Activated naive CD8-positive, alpha-beta T cell treated with anti-CD3 and anti-CD28 coated beads, Interleukin-2, amount 10 ng/mL, durations not matched to agents 7 days and 5 days (primary cell): Measurements from ENCODE around the gene HPCAL1. TPM values are rescaled to one million over a fixed set of nuclear protein-coding genes. Genes with fewer than 3 reads are reported as not detected.

Experiments
- ATAC-seq: fragments of 150-1000 bp; cut with Tn5 transposase; one replicate; pipeline ENCODE4 v1.10.0; 2021; ENCODE audit warnings: low read depth, moderate library complexity
- POLR2A ChIA-PET: fragments of 350-600 bp; sonication (Branson Sonifier 250); formaldehyde crosslinking; loops from one replicate; lab custom pipeline; 2021; ENCODE audit warnings: antibody characterized with exemption; lab: Charles Lee
- DNase-seq: peaks from one replicate; pipeline ENCODE4 v3.0.0; 2021
- H3K27ac Mint-ChIP-seq: one replicate; pipeline ENCODE4 v1.8.0; 2022; ENCODE audit warnings: mild to moderate bottlenecking, mixed read lengths
- H3K27me3 Mint-ChIP-seq: one replicate; pipeline ENCODE4 v1.8.0; 2022; ENCODE audit warnings: mild to moderate bottlenecking, moderate library complexity, mixed read lengths
- H3K36me3 Mint-ChIP-seq: one replicate; pipeline ENCODE4 v1.8.0; 2021; ENCODE audit warnings: mild to moderate bottlenecking, mixed read lengths
- H3K4me1 Mint-ChIP-seq: one replicate; pipeline ENCODE4 v1.8.0; 2021; ENCODE audit warnings: mixed read lengths
- H3K4me3 Mint-ChIP-seq: one replicate; pipeline ENCODE4 v1.8.0; 2022; ENCODE audit warnings: mild to moderate bottlenecking, moderate library complexity, mixed read lengths
- H3K9me3 Mint-ChIP-seq: one replicate; pipeline ENCODE4 v1.8.0; 2021; ENCODE audit warnings: mixed read lengths
- total RNA-seq, 2 experiments: library from RNA; stranded (reverse); gene quantifications; one replicate each; pipeline ENCODE4 v1.2.3, GENCODE V29; 2021

HPCAL1 gene
- total RNA-seq, 2 experiments from 2014 or later: 75.8 to 77.1 TPM

- peak overlapping the region; percentile 13 for H3K27ac Mint-ChIP-seq
- H3K9me3 Mint-ChIP-seq: no peaks in the 10 kb centered on the region
- H3K36me3 Mint-ChIP-seq: no peaks in the 10 kb centered on the region
- peaks cover 2% of the 10 kb centered on the region for H3K27me3 Mint-ChIP-seq
- peak overlapping the region; percentile 70 for H3K4me3 Mint-ChIP-seq
- DNase-seq (no peak), ATAC-seq (no peak)
- POLR2A ChIA-PET: interaction anchor here (1.4 to 2.4 kb wide), 4 partner anchors 10 to 79 kb away, joined by 4 to 11 read pairs (median 4); partner anchors contain the start of gene HPCAL1
- H3K4me1 Mint-ChIP-seq: peaks cover 69% of the 10 kb centered on the region
Measured at GRCh38 chr2:10381997-10382353, 79.3 kb downstream of the HPCAL1 start.

GRCh38 chr2:10382354-10383061, 79.8 kb downstream of the HPCAL1 start:
- POLR2A ChIA-PET: interaction anchor here (0.7 to 2.4 kb wide), 6 partner anchors 10 to 80 kb away, joined by 3 to 11 read pairs (median 4); partner anchors contain the start of gene HPCAL1
- DNase-seq (peak; percentile 52), ATAC-seq (peak; percentile 70)
- no peaks in the 10 kb centered on the region for H3K36me3 Mint-ChIP-seq
- peaks cover 2% of the 10 kb centered on the region for H3K27me3 Mint-ChIP-seq
- H3K4me3 Mint-ChIP-seq: peak overlapping the region; percentile 70
- peak overlapping the region; percentile 55 for H3K27ac Mint-ChIP-seq
- H3K9me3 Mint-ChIP-seq: no peaks in the 10 kb centered on the region
- H3K4me1 Mint-ChIP-seq: peaks cover 69% of the 10 kb centered on the region

GRCh38 chr2:10383960-10384734, 81.4 kb downstream of the HPCAL1 start:
- POLR2A ChIA-PET: no interaction called here
- H3K4me3 Mint-ChIP-seq: no peak overlapping the region
- H3K27ac Mint-ChIP-seq: no peak overlapping the region

GRCh38 chr2:10385501-10385900, 82.8 kb downstream of the HPCAL1 start:
- Mint-ChIP-seq H3K36me3 (no peaks in the 10 kb centered on the region), H3K4me3 (no peak overlapping the region), H3K4me1 (peaks cover 48% of the 10 kb centered on the region), H3K27me3 (peaks cover 2% of the 10 kb centered on the region), H3K9me3 (no peaks in the 10 kb centered on the region), H3K27ac (no peak overlapping the region)
- no peak for ATAC-seq
- POLR2A ChIA-PET: no interaction called here
- DNase-seq: no peak

More at GRCh38 chr2:10383960-10384734, 81.4 kb downstream of the HPCAL1 start:
- no peak for ATAC-seq
- peaks cover 2% of the 10 kb centered on the region for H3K27me3 Mint-ChIP-seq
- H3K36me3 Mint-ChIP-seq: no peaks in the 10 kb centered on the region
- peaks cover 56% of the 10 kb centered on the region for H3K4me1 Mint-ChIP-seq
- no peaks in the 10 kb centered on the region for H3K9me3 Mint-ChIP-seq
- DNase-seq: no peak

- no peak for ATAC-seq
- no peak overlapping the region for H3K27ac Mint-ChIP-seq
- POLR2A ChIA-PET: no interaction called here
- no peaks in the 10 kb centered on the region for H3K36me3 Mint-ChIP-seq
- no peaks in the 10 kb centered on the region for H3K9me3 Mint-ChIP-seq
- H3K4me3 Mint-ChIP-seq: no peak overlapping the region
- H3K4me1 Mint-ChIP-seq: peaks cover 43% of the 10 kb centered on the region
- H3K27me3 Mint-ChIP-seq: peaks cover 2% of the 10 kb centered on the region
- DNase-seq: no peak
Measured at GRCh38 chr2:10385933-10386773, 83.4 kb downstream of the HPCAL1 start.

GRCh38 chr2:10387033-10387432, 84.3 kb downstream of the HPCAL1 start:
- Mint-ChIP-seq H3K36me3 (no peaks in the 10 kb centered on the region), H3K4me3 (no peak overlapping the region), H3K27me3 (peaks cover 2% of the 10 kb centered on the region), H3K27ac (no peak overlapping the region), H3K4me1 (peaks cover 37% of the 10 kb centered on the region), H3K9me3 (no peaks in the 10 kb centered on the region)
- POLR2A ChIA-PET: no interaction called here
- ATAC-seq: no peak
- no peak for DNase-seq

GRCh38 chr2:10388954-10389560, 86.4 kb downstream of the HPCAL1 start:
- H3K4me3 Mint-ChIP-seq: no peak overlapping the region
- H3K9me3 Mint-ChIP-seq: no peaks in the 10 kb centered on the region
- POLR2A ChIA-PET: no interaction called here
- peaks cover 22% of the 10 kb centered on the region for H3K4me1 Mint-ChIP-seq
- no peak overlapping the region for H3K27ac Mint-ChIP-seq
- no peak for ATAC-seq
- peaks cover 2% of the 10 kb centered on the region for H3K27me3 Mint-ChIP-seq
- H3K36me3 Mint-ChIP-seq: peaks cover 2% of the 10 kb centered on the region
- no peak for DNase-seq

GRCh38 chr2:10389573-10389972, 86.9 kb downstream of the HPCAL1 start:
- POLR2A ChIA-PET: no interaction called here
- DNase-seq: no peak
- Mint-ChIP-seq H3K9me3 (no peaks in the 10 kb centered on the region), H3K4me3 (no peak overlapping the region), H3K4me1 (peaks cover 22% of the 10 kb centered on the region), H3K27me3 (peaks cover under 1% of the 10 kb centered on the region), H3K36me3 (peaks cover 2% of the 10 kb centered on the region), H3K27ac (no peak overlapping the region)
- ATAC-seq: no peak

GRCh38 chr2:10390369-10390801, 87.7 kb downstream of the HPCAL1 start:
- Mint-ChIP-seq H3K27me3 (no peaks in the 10 kb centered on the region), H3K27ac (no peak overlapping the region), H3K9me3 (no peaks in the 10 kb centered on the region), H3K4me1 (peaks cover 22% of the 10 kb centered on the region), H3K36me3 (peaks cover 2% of the 10 kb centered on the region), H3K4me3 (no peak overlapping the region)
- POLR2A ChIA-PET: no interaction called here
- ATAC-seq: no peak
- no peak for DNase-seq

GRCh38 chr2:10392100-10392499, 89.4 kb downstream of the HPCAL1 start:
- Mint-ChIP-seq H3K9me3 (no peaks in the 10 kb centered on the region), H3K4me1 (peaks cover 19% of the 10 kb centered on the region), H3K27me3 (no peaks in the 10 kb centered on the region), H3K27ac (no peak overlapping the region), H3K4me3 (no peak overlapping the region), H3K36me3 (peaks cover 2% of the 10 kb centered on the region)
- DNase-seq: no peak
- no peak for ATAC-seq
- POLR2A ChIA-PET: no interaction called here

- POLR2A ChIA-PET: no interaction called here
- Mint-ChIP-seq H3K9me3 (no peaks in the 10 kb centered on the region), H3K36me3 (peaks cover 2% of the 10 kb centered on the region), H3K4me3 (no peak overlapping the region), H3K4me1 (peaks cover 18% of the 10 kb centered on the region), H3K27ac (no peak overlapping the region), H3K27me3 (no peaks in the 10 kb centered on the region)
- no peak for DNase-seq
- no peak for ATAC-seq
Measured at GRCh38 chr2:10392548-10392947, 89.8 kb downstream of the HPCAL1 start.

GRCh38 chr2:10392951-10393639, 90.4 kb downstream of the HPCAL1 start:
- DNase-seq (no peak), ATAC-seq (no peak)
- Mint-ChIP-seq H3K4me1 (peaks cover 18% of the 10 kb centered on the region), H3K27me3 (no peaks in the 10 kb centered on the region), H3K9me3 (no peaks in the 10 kb centered on the region), H3K27ac (no peak overlapping the region), H3K36me3 (peaks cover 2% of the 10 kb centered on the region), H3K4me3 (no peak overlapping the region)
- POLR2A ChIA-PET: no interaction called here
